ENCODE data around the gene NFIB.

DNA sequence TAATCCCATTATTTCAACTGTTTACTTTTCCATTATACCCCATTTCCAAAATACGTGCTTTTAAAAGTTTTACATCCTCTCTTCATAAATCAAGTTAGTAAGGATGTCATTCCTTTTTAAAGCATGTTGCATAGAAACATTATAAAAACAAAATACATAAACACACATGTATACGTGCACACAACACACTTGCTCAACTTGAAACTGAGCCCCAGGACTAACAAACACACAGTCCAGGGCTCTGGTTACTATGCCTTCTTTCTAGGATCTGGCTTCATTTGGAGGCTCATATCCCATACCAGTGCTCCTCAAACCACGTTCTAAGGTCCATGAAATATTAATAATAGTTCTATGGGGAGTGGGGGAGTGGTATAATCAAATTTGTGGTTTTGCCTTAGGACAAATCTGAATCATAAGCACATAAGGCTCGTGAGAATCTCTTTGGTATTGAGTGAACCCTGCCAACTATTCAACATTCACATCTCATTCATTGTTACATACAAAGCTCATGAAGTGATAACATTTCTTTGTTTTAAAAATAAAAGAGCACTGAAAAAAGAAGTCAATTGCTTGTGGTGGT is 55.2 kb downstream of the NFIB start:
- TF ChIP-seq, protein P1, sequence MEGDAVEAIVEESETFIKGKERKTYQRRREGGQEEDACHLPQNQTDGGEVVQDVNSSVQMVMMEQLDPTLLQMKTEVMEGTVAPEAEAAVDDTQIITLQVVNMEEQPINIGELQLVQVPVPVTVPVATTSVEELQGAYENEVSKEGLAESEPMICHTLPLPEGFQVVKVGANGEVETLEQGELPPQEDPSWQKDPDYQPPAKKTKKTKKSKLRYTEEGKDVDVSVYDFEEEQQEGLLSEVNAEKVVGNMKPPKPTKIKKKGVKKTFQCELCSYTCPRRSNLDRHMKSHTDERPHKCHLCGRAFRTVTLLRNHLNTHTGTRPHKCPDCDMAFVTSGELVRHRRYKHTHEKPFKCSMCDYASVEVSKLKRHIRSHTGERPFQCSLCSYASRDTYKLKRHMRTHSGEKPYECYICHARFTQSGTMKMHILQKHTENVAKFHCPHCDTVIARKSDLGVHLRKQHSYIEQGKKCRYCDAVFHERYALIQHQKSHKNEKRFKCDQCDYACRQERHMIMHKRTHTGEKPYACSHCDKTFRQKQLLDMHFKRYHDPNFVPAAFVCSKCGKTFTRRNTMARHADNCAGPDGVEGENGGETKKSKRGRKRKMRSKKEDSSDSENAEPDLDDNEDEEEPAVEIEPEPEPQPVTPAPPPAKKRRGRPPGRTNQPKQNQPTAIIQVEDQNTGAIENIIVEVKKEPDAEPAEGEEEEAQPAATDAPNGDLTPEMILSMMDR (optimal IDR thresholded peaks at IDR 0.05 in 1 of 3, IDR thresholded peaks at IDR 0.05 in 1 of 3, conservative IDR thresholded peaks at IDR 0.05 in 1 of 3; ENCODE audit: extremely low read depth in 1 of 3, insufficient read depth in 2 of 3, low read length in 3 of 3) = no peak
- no peak for TF ChIP-seq EZH2 (IDR thresholded peaks at IDR 0.05; ENCODE audit: low read length)

Measured in keratinocyte (primary cell).